ENCODE measurements around the gene CELSR1. TPM values are rescaled to one million over a fixed set of nuclear protein-coding genes. Genes with fewer than 3 reads are reported as not detected.

The CELSR1 gene
- total RNA-seq, 2 experiments from 2014 or later, result 3.7 to 5.2 TPM

GRCh38 chr22:46549971-46550641 lies 12.7 kb upstream of the CELSR1 start:
- Histone ChIP-seq H3K4me1 (ENCODE audit: insufficient read depth, low read length, poor library complexity, severe bottlenecking) (no peaks in the 10 kb centered on the region), H3K4me2 (ENCODE audit: low read length) (no peak overlapping the region), H3K36me3 (ENCODE audit: insufficient read depth, low read length) (no peaks in the 10 kb centered on the region), H2AFZ (ENCODE audit: low read length) (no peak overlapping the region), H3K4me3 (ENCODE audit: low read depth, low read length, poor library complexity, severe bottlenecking) (no peak overlapping the region), H3K9me2 (ENCODE audit: insufficient read depth, low read length) (no peaks in the 10 kb centered on the region), H3K27ac (ENCODE audit: low read depth, low read length, poor library complexity, severe bottlenecking) (no peak overlapping the region), H4K20me1 (ENCODE audit: insufficient read depth, low read length) (no peaks in the 10 kb centered on the region), H3K79me2 (ENCODE audit: insufficient read depth, low read depth, low read length) (no peaks in the 10 kb centered on the region), H3K9me3 (ENCODE audit: low read length) (peaks cover 8% of the 10 kb centered on the region; the same call in 1 of the 2 replicates)
- TF ChIP-seq CTCF (conservative IDR thresholded peaks at IDR 0.05; ENCODE audit: low read length) (no peak), EZH2phosphoT487 (IDR thresholded peaks at IDR 0.05; ENCODE audit: borderline replicate concordance, low read depth, low read length) (no peak)
- DNase-seq (ENCODE audit: low spot score), result no peak
- BruUV-seq (replicated peaks), result no TSS peak
- intact Hi-C loops (cut with micrococcal nuclease; ENCODE audit: unreplicated experiment), result no loop called here
- ChIA-PET POLR2A (no interaction called here), CTCF (ENCODE audit: unreplicated experiment) (no interaction called here)

- no peak for DNase-seq (ENCODE audit: low spot score)
- Histone ChIP-seq H3K4me2 (ENCODE audit: low read length) (no peak overlapping the region), H3K4me1 (ENCODE audit: insufficient read depth, low read length, poor library complexity, severe bottlenecking) (no peaks in the 10 kb centered on the region), H3K4me3 (ENCODE audit: low read depth, low read length, poor library complexity, severe bottlenecking) (no peak overlapping the region), H3K79me2 (ENCODE audit: insufficient read depth, low read depth, low read length) (no peaks in the 10 kb centered on the region), H3K9me3 (ENCODE audit: low read length) (peaks cover 8% of the 10 kb centered on the region; the same call in 1 of the 2 replicates), H2AFZ (ENCODE audit: low read length) (no peak overlapping the region), H3K36me3 (ENCODE audit: insufficient read depth, low read length) (no peaks in the 10 kb centered on the region), H3K9me2 (ENCODE audit: insufficient read depth, low read length) (no peaks in the 10 kb centered on the region), H4K20me1 (ENCODE audit: insufficient read depth, low read length) (no peaks in the 10 kb centered on the region), H3K27ac (ENCODE audit: low read depth, low read length, poor library complexity, severe bottlenecking) (no peak overlapping the region)
- ChIA-PET CTCF (ENCODE audit: unreplicated experiment) (no interaction called here), POLR2A (no interaction called here)
- intact Hi-C loops (cut with micrococcal nuclease; ENCODE audit: unreplicated experiment), result no loop called here
- no TSS peak for BruUV-seq (replicated peaks)
- TF ChIP-seq EZH2phosphoT487 (IDR thresholded peaks at IDR 0.05; ENCODE audit: borderline replicate concordance, low read depth, low read length), result no peak
- TF ChIP-seq CTCF (conservative IDR thresholded peaks at IDR 0.05; ENCODE audit: low read length), result no peak
Measured at GRCh38 chr22:46549563-46549840, 12.1 kb upstream of the CELSR1 start.

GRCh38 chr22:46547883-46548244 lies 10.4 kb upstream of the CELSR1 start:
- Histone ChIP-seq H3K79me2 (ENCODE audit: insufficient read depth, low read depth, low read length) (no peaks in the 10 kb centered on the region), H3K4me2 (ENCODE audit: low read length) (no peak overlapping the region), H4K20me1 (ENCODE audit: insufficient read depth, low read length) (no peaks in the 10 kb centered on the region), H3K9me3 (ENCODE audit: low read length) (peaks cover 2% of the 10 kb centered on the region; the same call in 1 of the 2 replicates), H3K4me1 (ENCODE audit: insufficient read depth, low read length, poor library complexity, severe bottlenecking) (no peaks in the 10 kb centered on the region), H3K27ac (ENCODE audit: low read depth, low read length, poor library complexity, severe bottlenecking) (no peak overlapping the region), H3K9me2 (ENCODE audit: insufficient read depth, low read length) (no peaks in the 10 kb centered on the region), H3K36me3 (ENCODE audit: insufficient read depth, low read length) (no peaks in the 10 kb centered on the region), H2AFZ (ENCODE audit: low read length) (no peak overlapping the region), H3K4me3 (ENCODE audit: low read depth, low read length, poor library complexity, severe bottlenecking) (no peak overlapping the region)
- intact Hi-C loops (cut with micrococcal nuclease; ENCODE audit: unreplicated experiment), result no loop called here
- no peak for TF ChIP-seq EZH2phosphoT487 (IDR thresholded peaks at IDR 0.05; ENCODE audit: borderline replicate concordance, low read depth, low read length)
- no peak for TF ChIP-seq CTCF (conservative IDR thresholded peaks at IDR 0.05; ENCODE audit: low read length)
- no peak for DNase-seq (ENCODE audit: low spot score)
- ChIA-PET POLR2A (interaction anchor here (0.6 kb wide), 1 partner anchor 64 kb away, joined by 4 read pairs; no protein-coding TSS in a partner anchor), CTCF (ENCODE audit: unreplicated experiment) (no interaction called here)
- BruUV-seq (replicated peaks), result no TSS peak

Data from OCI-LY7 (cell line).